HepG2 (cell line): Measurements from ENCODE around the gene MEF2B. TPM values are rescaled to one million over a fixed set of nuclear protein-coding genes. Genes with fewer than 3 reads are reported as not detected.

Experiments used
- FOXJ3 ChIP-seq: sonication (generic); formaldehyde crosslinking; IDR thresholded peaks from 2 replicates; pipeline ENCODE4 v1.4.0; 2020; ENCODE audit warnings: missing genetic modification reagents, mild to moderate bottlenecking, borderline replicate concordance
- HOXA5 ChIP-seq: sonication (generic); formaldehyde crosslinking; IDR thresholded peaks from 2 replicates; pipeline ENCODE4 v1.4.0; 2020; ENCODE audit warnings: missing genetic modification reagents
- KLF16 ChIP-seq, 2 experiments: sonication (generic) in 1 of 2; formaldehyde crosslinking in 1 of 2; IDR thresholded peaks; 2 replicates each; pipeline versions ENCODE4 v1.6.1 to v1.8.0; 2016 to 2023; ENCODE audit warnings: missing genetic modification reagents in 2 of 2, missing compliant biosample characterization in 1 of 2
- MBD4 ChIP-seq: IDR thresholded peaks from 2 replicates; pipeline ENCODE4 v1.6.1; 2012; ENCODE audit warnings: low read length, inconsistent platforms, borderline replicate concordance
- NFAT5 ChIP-seq: sonication (generic); formaldehyde crosslinking; IDR thresholded peaks from 2 replicates; pipeline ENCODE4 v1.4.0; 2020; ENCODE audit warnings: missing genetic modification reagents
- NFYC ChIP-seq: IDR thresholded peaks from 2 replicates; pipeline ENCODE4 v1.6.1; 2016; ENCODE audit warnings: missing genetic modification reagents, missing compliant biosample characterization
- NKX3-1 ChIP-seq: sonication (generic); formaldehyde crosslinking; IDR thresholded peaks from 2 replicates; pipeline ENCODE4 v1.5.0; 2020; ENCODE audit warnings: missing genetic modification reagents
- POGK ChIP-seq: sonication (generic); formaldehyde crosslinking; conservative IDR thresholded peaks from 2 replicates; pipeline ENCODE4 v1.8.0; 2022; ENCODE audit warnings: mild to moderate bottlenecking, moderate library complexity, missing genetic modification reagents
- RCOR2 ChIP-seq: IDR thresholded peaks from 2 replicates; pipeline ENCODE4 v1.6.1; 2016; ENCODE audit warnings: missing biosample characterization, missing genetic modification reagents
- RORA ChIP-seq: sonication (generic); formaldehyde crosslinking; IDR thresholded peaks from 2 replicates; pipeline ENCODE4 v1.5.0; 2020; ENCODE audit warnings: mild to moderate bottlenecking, missing genetic modification reagents, moderate library complexity
- SRSF4 ChIP-seq: fragments of 200-400 bp; formaldehyde crosslinking; IDR thresholded peaks from one replicate; pipeline ENCODE4 v1.6.1; 2018; ENCODE audit warnings: mild to moderate bottlenecking, low read depth, low read length, moderate library complexity; ENCODE audit not compliant: poor library complexity, severe bottlenecking
- ZBTB10 ChIP-seq: sonication (generic); formaldehyde crosslinking; IDR thresholded peaks from 2 replicates; pipeline ENCODE4 v1.4.0; 2020; ENCODE audit warnings: missing genetic modification reagents, borderline replicate concordance
- ZFAT ChIP-seq: sonication (generic); formaldehyde crosslinking; conservative IDR thresholded peaks from 2 replicates; pipeline ENCODE4 v1.8.1; 2023; ENCODE audit warnings: missing genetic modification reagents, inconsistent platforms
- ZNF136 ChIP-seq: sonication (generic); formaldehyde crosslinking; IDR thresholded peaks from 2 replicates; pipeline ENCODE4 v1.8.1; 2022; ENCODE audit warnings: low read depth, mild to moderate bottlenecking, moderate library complexity, missing genetic modification reagents
- ZNF275 ChIP-seq: sonication (generic); formaldehyde crosslinking; IDR thresholded peaks from 2 replicates; pipeline ENCODE4 v1.8.0; 2022; ENCODE audit warnings: missing genetic modification reagents, mild to moderate bottlenecking, inconsistent platforms, borderline replicate concordance
- ZNF777 ChIP-seq: sonication (generic); formaldehyde crosslinking; IDR thresholded peaks from 2 replicates; pipeline ENCODE4 v1.4.0; 2020; ENCODE audit warnings: missing genetic modification reagents
- ZNF841 ChIP-seq: sonication (generic); formaldehyde crosslinking; IDR thresholded peaks from 2 replicates; pipeline ENCODE4 v1.8.1; 2023; ENCODE audit warnings: missing genetic modification reagents, borderline replicate concordance
- ZSCAN9 ChIP-seq: IDR thresholded peaks from 2 replicates; pipeline ENCODE4 v1.6.1; 2016; ENCODE audit warnings: borderline replicate concordance
- polyA plus RNA-seq, 8 experiments: library from polyadenylated mRNA; depleted of rRNA in 3 of 8; stranded (reverse) in 7 of 8; unstranded in 1 of 8; fragments of >200 nt; fragmentation: Illumina TruSeq in 4 of 8; extraction: Trizol in 4 of 8; gene quantifications; 2 replicates each; pipeline versions ENCODE4 v1.2.1 to v1.2.3, GENCODE V29; 2011 to 2016; ENCODE audit warnings: low read depth in 4 of 8, missing spikeins in 1 of 8, mixed read lengths in 1 of 8; ENCODE audit not compliant: insufficient read depth in 1 of 8
- total RNA-seq, 5 experiments: library from RNA; depleted of rRNA; stranded (reverse); fragments of >200 nt; fragmentation: Illumina TruSeq; extraction: Trizol; gene quantifications; 2 replicates each; pipeline ENCODE4 v1.2.3, GENCODE V29; 2016; ENCODE audit warnings: low read depth in 1 of 5

MEF2B gene
- total and polyA plus RNA-seq, 2 of the 13 experiments (the other 11 are each of a cell fraction or from before 2014, with no cell fraction given), result 1.2 to 1.7 TPM

- TF ChIP-seq ZBTB10 (CRISPR knock-in tag) (peak; percentile 65; the same call in 1 of the 2 replicates), RCOR2 (CRISPR knock-in tag) (no peak), POGK (CRISPR knock-in tag) (no peak), NFAT5 (CRISPR knock-in tag) (no peak), RORA (no peak), SRSF4 (no peak), NKX3-1 (CRISPR knock-in tag) (no peak), ZSCAN9 (no peak), ZNF841 (no peak), ZFAT (CRISPR knock-in tag) (no peak), FOXJ3 (CRISPR knock-in tag) (no peak), MBD4 (no peak), HOXA5 (CRISPR knock-in tag) (no peak), NFYC (no peak), KLF16 (CRISPR knock-in tag; IDR thresholded peaks at IDR 0.05) (0 out of 4 replicates have a peak, but pooled peaks of 1 of the 2 experiments have one; percentile 4), ZNF777 (CRISPR knock-in tag) (no peak), ZNF275 (CRISPR knock-in tag) (no peak), ZNF136 (no peak)
These were observed 22.9 kb upstream of the MEF2B start (continued) for GRCh38 chr19:19192910-19193423.
